Activated CD4-positive, alpha-beta T cell treated with anti-CD3 and anti-CD28 coated beads, Interleukin-2, Interleukin-4, amounts not matched to agents 100 ng/mL and 50 ng/mL, durations not matched to agents 16 hours and 8 hours (primary cell): Measurements from ENCODE around the gene FBXO34.

ENCODE experiments used
- DNase-seq: peaks from one replicate; pipeline ENCODE4 v3.0.0-alpha.2; 2020; ENCODE audit warnings: low spot score

The FBXO34 gene

DNA sequence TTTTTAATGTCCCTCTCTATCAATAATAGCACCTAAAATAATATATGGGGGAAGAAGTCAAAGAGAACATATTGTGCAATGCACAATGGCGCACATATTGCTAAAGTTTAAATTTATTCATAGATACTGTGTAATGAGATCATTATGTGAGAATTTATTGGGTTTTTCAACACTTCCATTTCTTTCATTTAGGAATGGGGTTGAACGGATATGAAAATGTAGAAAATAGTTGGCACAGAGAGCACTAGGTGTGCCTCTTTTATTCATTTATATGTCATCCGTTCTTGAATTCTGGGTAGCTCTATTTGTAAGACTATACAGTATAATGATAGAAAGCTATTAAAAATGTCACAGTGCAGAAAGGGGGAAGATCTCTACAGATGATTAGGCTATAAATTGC is 76.5 kb downstream of the FBXO34 start:
- no peak for DNase-seq

- DNase-seq = no peak
Measured at GRCh38 chr14:55348766-55349453, 77.7 kb downstream of the FBXO34 start.

DNA sequence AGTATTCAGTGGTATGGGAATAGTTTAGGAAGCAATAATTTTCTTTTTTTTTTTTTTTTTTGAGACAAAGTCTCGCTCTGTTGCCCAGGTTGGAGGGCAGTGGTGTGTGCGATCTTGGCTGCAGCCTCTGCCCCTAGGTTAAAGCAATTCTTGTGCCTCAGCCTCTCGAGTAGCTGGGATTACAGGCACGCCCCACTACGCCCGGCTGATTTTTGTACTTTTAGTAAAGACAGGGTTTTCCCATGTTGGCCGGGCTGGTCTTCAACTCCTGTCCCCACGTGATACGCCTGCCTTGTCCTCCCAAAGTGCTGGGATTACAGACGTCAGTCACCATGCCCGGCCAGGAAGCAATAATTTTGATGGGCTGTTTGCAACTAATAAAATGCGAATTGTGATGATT is 78.3 kb downstream of the FBXO34 start:
- no peak for DNase-seq

- no peak for DNase-seq
Measured at GRCh38 chr14:55350461-55350860, 79.2 kb downstream of the FBXO34 start.

DNA sequence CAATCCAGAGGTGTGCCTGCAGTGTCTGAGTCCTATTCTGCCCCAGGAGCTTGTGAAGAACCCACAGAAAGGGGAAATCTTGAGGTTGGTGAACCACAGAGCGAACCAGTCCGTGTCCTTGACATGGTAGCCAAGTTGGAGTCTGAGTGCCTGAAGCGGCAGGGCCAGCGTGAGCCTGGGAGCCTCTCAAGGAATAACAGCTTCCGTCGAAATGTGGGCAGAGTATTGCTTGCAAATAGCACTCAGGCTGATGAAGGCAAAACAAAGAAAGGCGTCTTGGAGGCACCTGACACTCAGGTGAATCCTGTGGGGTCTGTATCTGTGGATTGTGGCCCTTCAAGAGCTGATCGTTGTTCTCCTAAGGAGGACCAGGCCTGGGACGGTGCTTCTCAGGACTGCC is 79.9 kb downstream of the FBXO34 start:
- DNase-seq = no peak

DNA sequence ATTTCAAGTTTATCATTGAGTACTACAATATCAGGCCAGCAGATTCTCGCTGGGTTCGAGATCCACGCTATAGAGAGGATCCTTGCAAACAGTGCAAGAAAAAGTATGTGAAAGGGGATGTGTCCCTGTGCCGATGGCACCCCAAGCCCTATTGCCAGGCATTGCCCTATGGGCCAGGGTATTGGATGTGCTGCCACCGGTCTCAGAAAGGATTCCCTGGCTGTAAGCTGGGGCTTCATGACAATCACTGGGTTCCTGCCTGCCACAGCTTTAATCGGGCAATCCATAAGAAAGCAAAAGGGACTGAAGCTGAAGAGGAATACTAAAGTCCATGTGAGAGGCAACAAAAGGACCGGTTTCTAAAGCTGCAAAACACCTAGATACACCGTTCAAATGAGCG is 81.0 kb downstream of the FBXO34 start:
- no peak for DNase-seq

GRCh38 chr14:55353686-55354467 is 82.7 kb downstream of the FBXO34 start:
- no peak for DNase-seq

DNA sequence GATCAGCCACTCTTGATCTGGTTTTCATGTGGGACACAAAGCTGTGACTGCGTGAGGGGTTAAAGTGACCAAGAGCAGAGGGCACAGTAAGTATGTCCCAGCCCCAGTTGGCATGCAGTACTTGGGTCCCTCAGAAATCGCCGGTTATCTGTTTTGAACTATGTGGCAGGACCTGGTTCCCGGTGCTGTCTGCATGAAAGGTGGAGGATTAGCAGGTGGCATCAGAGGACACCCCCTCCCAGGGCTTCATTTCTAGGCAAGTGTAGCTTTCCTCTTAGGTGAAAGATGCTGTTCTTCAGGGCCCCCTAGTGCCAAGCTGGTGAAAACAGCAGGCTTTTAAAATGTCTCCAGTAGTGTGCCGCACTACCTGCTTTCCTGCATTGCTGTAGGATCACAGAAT is 83.3 kb downstream of the FBXO34 start:
- DNase-seq = peak; percentile 65

GRCh38 chr14:55355922-55356321 is 84.7 kb downstream of the FBXO34 start:
- no peak for DNase-seq

GRCh38 chr14:55356913-55357312 is 85.7 kb downstream of the FBXO34 start:
- DNase-seq = no peak

- no peak for DNase-seq
Measured at GRCh38 chr14:55359307-55359706, 88.1 kb downstream of the FBXO34 start.

DNA sequence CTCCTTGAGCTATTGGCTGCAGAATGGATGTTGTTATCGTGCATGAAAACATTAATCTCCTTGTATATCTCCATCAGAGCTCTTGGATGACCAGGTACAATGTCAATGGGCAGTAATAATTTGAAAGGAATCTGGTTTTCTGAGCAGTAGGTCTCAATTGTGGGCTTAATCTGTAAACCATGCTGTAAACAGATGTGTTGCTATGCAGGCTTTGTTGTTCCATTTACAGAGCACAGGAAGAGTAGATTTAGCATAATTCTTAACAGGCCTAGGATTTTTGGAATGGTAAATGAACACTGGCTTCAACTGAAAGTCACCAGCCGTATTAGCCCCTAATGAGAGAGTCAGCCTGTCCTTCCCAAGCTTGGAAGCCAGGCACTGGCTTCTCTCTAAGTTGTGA is 90.0 kb downstream of the FBXO34 start:
- DNase-seq = no peak

DNA sequence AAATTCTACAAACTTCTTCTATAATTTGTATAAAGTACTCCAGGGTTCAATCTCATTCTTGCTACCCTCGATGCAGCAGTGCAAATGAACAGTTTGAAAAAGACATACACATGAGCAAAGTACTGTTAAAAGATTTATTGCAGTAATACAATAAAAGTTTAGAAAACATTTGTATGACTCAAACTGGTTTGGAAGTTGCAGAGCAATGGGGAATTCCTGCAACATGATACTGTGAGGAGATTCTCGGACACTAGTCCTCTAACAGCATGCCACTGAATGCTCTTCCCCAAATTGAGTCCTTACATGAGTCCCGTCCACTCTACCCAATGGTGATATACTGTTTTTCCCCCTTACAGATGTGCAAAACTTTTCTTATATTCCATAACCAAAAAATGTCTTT is 95.0 kb downstream of the FBXO34 start:
- DNase-seq = no peak

- no peak for DNase-seq
Measured at GRCh38 chr14:55370883-55371455, 99.7 kb downstream of the FBXO34 start.

DNA sequence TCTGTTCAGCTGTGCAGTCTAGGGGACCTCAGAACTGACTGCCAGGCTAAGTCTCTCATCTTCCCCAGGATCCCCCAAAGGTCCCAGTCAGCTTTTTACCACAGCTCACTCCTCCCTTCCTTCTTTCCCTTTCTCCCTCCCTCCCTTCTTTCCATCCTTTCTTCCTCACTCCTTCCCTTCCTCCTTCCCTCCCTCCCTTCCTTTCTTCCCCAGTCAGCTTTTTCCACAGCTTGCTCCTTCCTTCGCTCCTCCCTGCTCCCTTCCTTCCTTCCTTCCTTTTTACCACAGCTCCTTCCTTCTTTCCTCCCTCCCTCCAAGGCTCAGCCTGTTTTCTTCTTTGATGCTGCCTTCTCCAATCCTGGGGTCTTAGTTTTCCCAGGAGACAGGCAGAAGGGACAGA is 101.2 kb downstream of the FBXO34 start:
- no peak for DNase-seq

- DNase-seq = no peak
Measured at GRCh38 chr14:55372825-55373224, 101.6 kb downstream of the FBXO34 start.

GRCh38 chr14:55373784-55374705 is 102.8 kb downstream of the FBXO34 start:
- DNase-seq = peak; percentile 76

DNA sequence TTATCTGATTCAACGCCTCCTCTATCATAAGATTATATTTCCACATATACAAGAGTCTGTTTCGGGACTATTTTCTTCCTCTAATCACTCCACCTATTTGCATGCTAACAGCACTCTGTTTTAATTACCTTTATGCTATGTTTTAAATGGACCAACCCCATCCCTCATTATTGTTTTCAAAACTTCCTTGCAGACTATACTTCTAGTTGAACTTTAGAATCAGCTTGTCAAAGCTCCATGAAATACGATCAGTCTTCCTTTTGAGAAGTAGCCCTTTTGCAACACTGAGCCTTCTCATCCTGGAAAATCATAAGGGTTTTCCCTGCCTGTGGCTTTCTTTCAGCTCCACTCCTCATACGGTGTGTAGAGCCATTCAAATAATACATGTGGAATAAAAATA is 103.5 kb downstream of the FBXO34 start:
- no peak for DNase-seq

- no peak for DNase-seq
Measured at GRCh38 chr14:55377236-55377635, 106.0 kb downstream of the FBXO34 start.

- DNase-seq = no peak
Measured at GRCh38 chr14:55381040-55381439, 109.8 kb downstream of the FBXO34 start.

DNA sequence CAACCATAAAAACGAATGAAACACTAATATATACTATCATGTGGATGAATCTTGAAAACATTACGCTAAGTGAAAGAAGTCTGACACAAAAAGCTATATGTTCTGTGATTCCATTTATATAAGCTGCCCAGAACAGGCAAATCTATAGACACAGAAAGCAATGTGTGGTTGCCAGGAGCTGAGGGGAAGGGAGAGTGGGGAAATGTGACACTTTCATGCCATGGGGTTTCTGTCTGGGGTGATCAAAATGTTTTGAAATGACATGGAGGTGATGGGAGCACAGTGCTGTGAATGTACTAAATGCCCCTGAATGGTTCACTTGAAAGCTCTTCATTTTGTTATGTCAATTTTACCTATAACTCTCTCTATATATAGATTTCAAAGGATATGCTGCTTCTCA is 110.3 kb downstream of the FBXO34 start:
- peak; percentile 11 for DNase-seq

DNA sequence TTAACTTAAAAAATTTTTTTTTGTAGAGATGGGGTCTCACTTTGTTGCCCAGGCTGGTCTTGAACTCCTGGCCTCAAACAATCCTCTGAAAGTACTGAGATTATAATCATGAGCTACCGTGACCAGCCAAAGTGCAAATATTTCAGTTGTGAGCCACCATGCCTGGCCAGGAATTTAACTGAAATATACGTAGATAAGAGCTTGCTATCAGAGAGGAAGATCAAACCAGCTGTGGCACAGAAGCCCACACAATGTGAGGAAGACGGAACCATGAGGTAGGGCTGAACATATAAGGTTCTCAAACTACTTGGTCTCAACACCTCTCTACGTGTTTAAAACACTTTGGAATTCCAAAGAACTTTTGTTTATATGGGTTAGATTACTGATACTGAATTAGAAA is 111.3 kb downstream of the FBXO34 start:
- no peak for DNase-seq
